Body of pancreas (tissue), 4 donors: Measurements from ENCODE around the gene C11orf71. TPM values are rescaled to one million over a fixed set of nuclear protein-coding genes. Genes with fewer than 3 reads are reported as not detected.

Experiments used
- ATAC-seq: fragments of 150-250 bp; one replicate; pipeline ENCODE4 v1.9.1; 2016
- DNase-seq, 4 donors: peaks; one replicate each; pipeline ENCODE4 v3.0.0-alpha.2; 2019
- H3K27ac ChIP-seq, 4 donors: fragments of 200-600 bp; sonication (generic); 1 replicate in 3 of 4; 2 replicates in 1 of 4; pipeline versions ENCODE4 v1.5.1 to v1.6.1; 2016 to 2019; ENCODE audit warnings: mild to moderate bottlenecking in 1 of 4, mixed read lengths in 1 of 4, moderate library complexity in 1 of 4
- H3K27me3 ChIP-seq, 2 donors: fragments of 200-600 bp; sonication (generic); one replicate each; pipeline ENCODE4 v1.6.0; 2016; ENCODE audit warnings: mild to moderate bottlenecking in 1 of 2
- H3K36me3 ChIP-seq, 2 donors: fragments of 200-600 bp; sonication (generic); replicated peaks in 1 of 2; 2 replicates each; pipeline ENCODE4 v1.5.1; 2016; ENCODE audit warnings: low read depth in 2 of 2; ENCODE audit not compliant: insufficient read depth in 1 of 2
- H3K4me1 ChIP-seq: fragments of 200-600 bp; sonication (generic); one replicate; pipeline ENCODE4 v1.6.0; 2016
- H3K4me3 ChIP-seq, 2 donors: fragments of 200-600 bp; sonication (generic); 1 replicate in 1 of 2; 2 replicates in 1 of 2; pipeline ENCODE4 v1.5.1; 2016 to 2019
- H3K9me3 ChIP-seq, 3 donors: fragments of 200-600 bp; sonication (generic); 1 replicate in 2 of 3; 2 replicates in 1 of 3; pipeline ENCODE4 v1.5.1; 2016
- POLR2A ChIP-seq, 3 donors: fragments of 450-650 bp; IDR thresholded peaks; one replicate each; pipeline ENCODE4 v1.6.1; 2016; ENCODE audit warnings: antibody characterized with exemption in 3 of 3, mild to moderate bottlenecking in 2 of 3
- WGBS, 2 donors: methylation state at CpG; one replicate each; pipeline ENCODE4 v1.1.5; 2017; 5-methylcytosine and 5-hydroxymethylcytosine counted together
- intact Hi-C: fragments of 100-400 bp; cut with DNase I; formaldehyde crosslinking; loops from one replicate; pipeline ENCODE4 v1.15.1; 2023
- total RNA-seq, 2 donors: library from RNA; depleted of rRNA; stranded (reverse); fragments of >200 nt; gene quantifications; one replicate each; pipeline ENCODE4 v1.1.0, GENCODE V29; 2016
- TF ChIP-seq, protein P1 (sequence below), 7 experiments: fragments of 450-650 bp in 4 of 7; fragments of 200-600 bp in 3 of 7; sonication (generic) in 3 of 7; IDR thresholded peaks; one replicate each; pipeline ENCODE4 v1.5.1; 2016 to 2019; ENCODE audit warnings: antibody characterized with exemption in 7 of 7

Gene C11orf71
- total RNA-seq, 2 donors from 2014 or later = 5.4 to 8.2 TPM

DNA sequence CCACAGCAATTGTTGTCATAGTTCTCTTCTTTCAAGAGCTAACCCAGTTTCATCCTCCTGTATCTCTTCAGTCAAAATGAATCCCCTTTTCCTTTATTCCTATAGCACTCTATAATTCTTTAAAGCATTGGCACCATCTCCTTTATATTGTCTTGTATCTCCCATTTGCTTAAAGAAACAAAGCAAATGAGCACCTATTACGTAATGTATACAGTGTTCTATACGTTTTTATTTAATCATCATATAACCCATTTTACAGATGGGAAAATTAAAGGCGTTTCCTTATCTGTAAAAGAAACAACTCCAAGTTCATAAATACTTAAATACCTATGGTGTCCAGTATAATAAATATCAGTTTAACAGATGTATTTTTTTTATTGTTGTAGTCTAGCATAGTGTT lies 32.6 kb upstream of the C11orf71 start:
- Histone ChIP-seq H3K36me3 (no peaks in the 10 kb centered on the region), H3K4me3 (no peak overlapping the region), H3K27ac (no peak overlapping the region), H3K27me3 (no peaks in the 10 kb centered on the region), H3K4me1 (no peaks in the 10 kb centered on the region), H3K9me3 (no peaks in the 10 kb centered on the region)
- ATAC-seq (no peak), DNase-seq (no peak)
- intact Hi-C loops = no loop called here
- 68 to 75% methylated on average over 3 of the region's 3 CpGs for WGBS, 2 donors
- TF ChIP-seq, protein P1, sequence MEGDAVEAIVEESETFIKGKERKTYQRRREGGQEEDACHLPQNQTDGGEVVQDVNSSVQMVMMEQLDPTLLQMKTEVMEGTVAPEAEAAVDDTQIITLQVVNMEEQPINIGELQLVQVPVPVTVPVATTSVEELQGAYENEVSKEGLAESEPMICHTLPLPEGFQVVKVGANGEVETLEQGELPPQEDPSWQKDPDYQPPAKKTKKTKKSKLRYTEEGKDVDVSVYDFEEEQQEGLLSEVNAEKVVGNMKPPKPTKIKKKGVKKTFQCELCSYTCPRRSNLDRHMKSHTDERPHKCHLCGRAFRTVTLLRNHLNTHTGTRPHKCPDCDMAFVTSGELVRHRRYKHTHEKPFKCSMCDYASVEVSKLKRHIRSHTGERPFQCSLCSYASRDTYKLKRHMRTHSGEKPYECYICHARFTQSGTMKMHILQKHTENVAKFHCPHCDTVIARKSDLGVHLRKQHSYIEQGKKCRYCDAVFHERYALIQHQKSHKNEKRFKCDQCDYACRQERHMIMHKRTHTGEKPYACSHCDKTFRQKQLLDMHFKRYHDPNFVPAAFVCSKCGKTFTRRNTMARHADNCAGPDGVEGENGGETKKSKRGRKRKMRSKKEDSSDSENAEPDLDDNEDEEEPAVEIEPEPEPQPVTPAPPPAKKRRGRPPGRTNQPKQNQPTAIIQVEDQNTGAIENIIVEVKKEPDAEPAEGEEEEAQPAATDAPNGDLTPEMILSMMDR (IDR thresholded peaks at IDR 0.05) = no peak
- no peak for TF ChIP-seq POLR2A (IDR thresholded peaks at IDR 0.05)

DNA sequence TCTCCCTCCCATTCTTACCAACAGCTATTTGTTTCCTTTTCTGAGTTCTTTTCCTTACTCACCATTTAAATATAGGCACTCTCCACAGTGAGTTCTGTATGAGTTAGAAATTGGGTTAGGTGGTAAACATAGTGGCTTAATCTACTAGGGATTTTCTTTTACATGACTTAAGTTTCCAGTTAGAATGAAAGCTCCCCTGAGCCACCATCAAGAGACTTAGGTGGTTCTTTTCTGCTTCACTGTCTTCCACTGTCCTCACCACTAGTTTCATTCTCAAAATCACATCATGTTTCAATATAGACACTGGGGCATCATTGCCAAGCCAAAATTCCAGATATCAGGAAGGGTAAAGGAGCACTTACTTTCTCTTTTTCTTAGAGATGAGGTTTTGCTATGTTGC lies 30.0 kb upstream of the C11orf71 start:
- Histone ChIP-seq H3K27me3 (no peaks in the 10 kb centered on the region), H3K4me3 (no peak overlapping the region), H3K9me3 (no peaks in the 10 kb centered on the region), H3K36me3 (no peaks in the 10 kb centered on the region), H3K27ac (no peak overlapping the region), H3K4me1 (no peaks in the 10 kb centered on the region)
- no peak for ATAC-seq
- intact Hi-C loops = no loop called here
- no peak for DNase-seq
- no peak for TF ChIP-seq POLR2A (IDR thresholded peaks at IDR 0.05)
- TF ChIP-seq, protein P1 (IDR thresholded peaks at IDR 0.05) = no peak

DNA sequence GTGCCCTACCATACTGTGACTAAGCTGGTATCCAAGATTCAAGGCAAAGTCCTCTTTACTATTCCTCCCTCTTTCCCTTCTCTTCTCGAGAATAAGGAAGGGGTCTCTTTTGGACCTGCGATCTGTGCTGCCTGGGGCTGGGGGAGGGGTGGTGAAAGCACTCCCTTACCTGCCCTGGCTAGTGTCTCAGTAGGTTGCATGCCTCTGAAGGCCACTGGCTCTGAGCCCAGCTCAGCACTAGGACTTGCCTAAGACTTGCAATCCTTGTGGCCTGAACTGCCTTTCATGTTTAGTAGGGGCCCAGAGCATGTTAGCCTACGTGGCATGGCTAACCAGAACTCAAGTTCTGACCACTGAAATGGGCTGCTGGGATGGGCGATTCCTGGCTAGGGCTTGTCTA lies 26.0 kb upstream of the C11orf71 start:
- 69 to 84% methylated on average over 4 of the region's 4 CpGs for WGBS, 2 donors
- H3K27me3 ChIP-seq = no peaks in the 10 kb centered on the region
- intact Hi-C loops = no loop called here
- ATAC-seq (no peak), DNase-seq (no peak)
- TF ChIP-seq POLR2A (IDR thresholded peaks at IDR 0.05) = no peak
- TF ChIP-seq, protein P1 (IDR thresholded peaks at IDR 0.05) = no peak
- H3K4me3 ChIP-seq = no peak overlapping the region
- no peaks in the 10 kb centered on the region for H3K36me3 ChIP-seq
- no peaks in the 10 kb centered on the region for H3K4me1 ChIP-seq
- no peaks in the 10 kb centered on the region for H3K9me3 ChIP-seq
- H3K27ac ChIP-seq = no peak overlapping the region

DNA sequence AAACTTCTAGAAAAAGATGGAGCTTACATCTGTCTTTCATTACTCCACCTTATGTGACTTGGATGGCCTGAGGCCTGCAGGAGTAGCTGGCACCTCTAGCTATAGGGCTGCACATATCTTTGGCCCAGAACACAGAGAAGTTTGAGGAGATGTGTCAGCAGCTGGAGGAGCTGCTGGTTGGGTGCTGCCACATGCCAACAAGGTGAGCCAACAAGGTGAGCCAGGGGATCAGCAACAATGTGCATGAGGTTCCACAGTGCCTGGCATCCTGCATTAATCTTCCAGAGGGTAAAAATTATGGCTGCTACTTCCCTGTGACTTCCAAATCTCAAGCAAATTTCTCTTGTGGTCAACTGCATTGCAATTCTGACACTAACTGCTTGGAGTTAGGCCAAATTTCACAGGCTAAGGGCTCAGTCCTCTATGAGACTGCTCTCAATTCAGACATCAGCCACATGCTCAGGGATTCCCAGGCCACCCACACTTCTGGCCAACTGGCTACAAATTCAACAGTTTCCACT lies 16.2 kb upstream of the C11orf71 start:
- Histone ChIP-seq H3K27me3 (no peaks in the 10 kb centered on the region), H3K9me3 (no peaks in the 10 kb centered on the region), H3K4me3 (no peak overlapping the region), H3K4me1 (no peaks in the 10 kb centered on the region), H3K27ac (no peak overlapping the region), H3K36me3 (no peaks in the 10 kb centered on the region)
- ATAC-seq = no peak
- intact Hi-C loops = no loop called here
- DNase-seq = no peak
- no peak for TF ChIP-seq POLR2A (IDR thresholded peaks at IDR 0.05)
- TF ChIP-seq, protein P1 (IDR thresholded peaks at IDR 0.05) = no peak

DNA sequence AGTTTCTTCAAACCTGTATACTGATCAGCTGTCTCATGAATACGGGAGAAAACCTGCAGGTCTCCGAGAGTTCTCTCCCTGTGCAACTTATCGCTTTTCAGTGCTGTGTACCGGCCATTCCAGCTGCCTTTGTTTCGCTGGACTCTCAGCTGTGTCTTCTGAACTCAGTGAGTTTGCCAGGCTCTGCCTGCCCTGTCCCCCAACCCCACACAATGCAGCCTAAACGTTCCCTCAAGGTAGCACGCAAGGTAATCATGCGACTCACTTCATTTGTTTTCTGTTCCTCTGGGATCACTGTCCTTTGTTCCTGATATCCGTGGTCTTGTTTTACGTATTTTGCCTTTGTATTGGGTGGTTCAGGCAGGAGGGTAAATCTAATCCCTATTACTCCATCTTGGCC lies 13.6 kb upstream of the C11orf71 start:
- WGBS, 2 donors = 89 to 92% methylated on average over 10 of the region's 10 CpGs
- DNase-seq (no peak), ATAC-seq (no peak)
- Histone ChIP-seq H3K27me3 (no peaks in the 10 kb centered on the region), H3K4me3 (no peak overlapping the region), H3K4me1 (no peaks in the 10 kb centered on the region), H3K27ac (no peak overlapping the region), H3K9me3 (no peaks in the 10 kb centered on the region), H3K36me3 (peaks cover 0 to 7% of the 10 kb centered on the region in 2 donors)
- intact Hi-C loops = no loop called here
- no peak for TF ChIP-seq POLR2A (IDR thresholded peaks at IDR 0.05)
- TF ChIP-seq, protein P1 (IDR thresholded peaks at IDR 0.05) = no peak
